Measurements from ENCODE around the gene GPC6. TPM values are rescaled to one million over a fixed set of nuclear protein-coding genes. Genes with fewer than 3 reads are reported as not detected.

GPC6 gene
- total RNA-seq, 1 donor from 2014 or later = 18.7 TPM

DNA sequence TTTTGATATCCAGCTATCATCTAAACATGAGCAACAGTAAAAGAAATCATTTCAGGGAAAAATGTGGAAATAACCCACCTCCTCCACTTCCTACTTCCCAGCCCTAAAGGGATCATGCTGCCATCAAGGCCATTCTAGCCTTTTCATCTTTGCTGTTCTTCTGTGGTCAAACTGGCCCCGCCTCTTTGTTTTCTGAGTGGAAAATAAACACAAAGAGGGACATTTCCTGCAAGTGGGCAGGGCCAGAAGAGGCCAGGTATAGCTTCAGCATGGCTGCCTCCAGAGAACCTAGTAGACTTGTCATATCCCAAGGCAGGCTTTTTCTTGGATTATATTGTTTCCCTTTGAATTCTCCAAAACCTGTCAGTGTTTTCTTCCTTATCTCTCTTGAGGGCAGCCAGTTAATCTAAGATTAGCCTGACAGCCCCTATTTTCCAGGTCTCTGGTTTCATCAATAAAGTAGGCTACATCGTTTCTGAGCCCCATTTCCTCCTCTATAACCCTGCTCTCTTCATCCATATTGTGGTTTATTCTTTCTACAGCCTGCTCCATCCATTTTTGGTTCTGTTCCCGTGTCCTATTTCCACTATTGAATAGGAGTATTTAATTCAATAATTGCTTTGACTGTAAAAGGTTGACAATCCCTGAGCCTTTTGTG lies 117.6 kb downstream of the GPC6 start:
- H3K4me3 ChIP-seq (ENCODE audit: low read depth, low read length) = no peak overlapping the region
- TF ChIP-seq CTCF (conservative IDR thresholded peaks at IDR 0.05; ENCODE audit: low read depth, low read length) = no peak
- DNase-seq (ENCODE audit: low read depth) = no peak

DNA sequence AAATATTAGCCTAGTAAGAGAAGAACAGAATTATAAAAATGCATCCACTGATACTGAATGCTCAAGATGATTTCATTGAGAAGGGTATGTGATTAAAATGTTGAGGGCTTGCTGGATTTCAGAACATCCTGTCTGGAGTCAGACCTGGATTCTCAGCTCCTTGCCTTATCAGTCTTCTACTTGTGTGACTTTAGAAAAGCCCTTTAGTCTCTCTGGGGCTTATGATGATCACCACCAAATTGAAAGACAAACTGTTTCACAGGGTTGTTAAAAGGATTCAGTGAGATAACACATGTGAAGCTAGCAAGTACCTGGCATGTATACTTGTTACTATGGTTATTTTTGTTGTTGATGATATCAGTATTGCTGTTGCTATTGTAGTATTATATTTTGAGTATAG lies 118.4 kb downstream of the GPC6 start:
- no peak for DNase-seq (ENCODE audit: low read depth)
- TF ChIP-seq CTCF (conservative IDR thresholded peaks at IDR 0.05; ENCODE audit: low read depth, low read length) = no peak
- H3K4me3 ChIP-seq (ENCODE audit: low read depth, low read length) = no peak overlapping the region

- TF ChIP-seq CTCF (conservative IDR thresholded peaks at IDR 0.05; ENCODE audit: low read depth, low read length) = no peak
- DNase-seq (ENCODE audit: low read depth) = no peak
- H3K4me3 ChIP-seq (ENCODE audit: low read depth, low read length) = no peak overlapping the region
These were observed 119.2 kb downstream of the GPC6 start for GRCh38 chr13:93345770-93346169.

DNA sequence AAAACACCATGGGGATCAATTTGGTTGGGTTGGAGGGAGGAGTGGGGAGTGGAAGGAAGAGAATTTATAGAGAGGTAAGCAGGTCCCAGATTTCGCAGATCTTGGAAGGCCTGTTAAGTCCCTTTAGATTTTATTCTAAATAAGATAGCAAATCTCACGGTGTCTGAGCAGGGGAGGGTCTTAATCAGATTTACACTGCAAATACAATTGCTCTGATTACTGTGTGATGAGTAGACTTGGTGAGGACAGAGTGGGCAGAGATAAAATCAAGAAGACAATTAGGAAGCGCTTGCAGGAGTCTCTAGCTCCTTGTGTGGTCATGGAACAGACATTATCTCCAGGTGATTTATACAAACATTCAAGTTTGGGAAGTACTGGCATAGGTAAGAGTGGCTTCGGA lies 126.0 kb downstream of the GPC6 start:
- no peak overlapping the region for H3K4me3 ChIP-seq (ENCODE audit: low read depth, low read length)
- no peak for DNase-seq (ENCODE audit: low read depth)
- no peak for TF ChIP-seq CTCF (conservative IDR thresholded peaks at IDR 0.05; ENCODE audit: low read depth, low read length)

DNA sequence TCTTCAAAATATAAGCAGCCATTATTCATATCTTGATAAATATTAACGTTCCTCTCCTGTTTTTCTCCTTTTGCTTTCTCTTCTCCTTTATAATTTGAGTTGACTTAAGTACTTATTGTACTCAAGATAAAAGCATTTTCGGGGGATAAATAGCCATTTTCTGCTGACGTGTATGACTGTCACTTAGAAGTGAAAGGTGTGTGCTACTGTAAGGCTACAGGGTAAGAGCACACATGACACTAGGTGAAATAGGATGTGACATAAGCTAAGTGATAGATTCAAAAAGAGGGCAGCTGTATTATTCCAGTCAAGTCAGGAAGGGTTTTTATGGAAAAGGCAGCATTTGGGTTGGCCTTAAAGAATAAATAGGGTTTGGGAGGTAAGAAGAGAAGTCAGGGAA lies 128.5 kb downstream of the GPC6 start:
- TF ChIP-seq CTCF (conservative IDR thresholded peaks at IDR 0.05; ENCODE audit: low read depth, low read length) = no peak
- no peak overlapping the region for H3K4me3 ChIP-seq (ENCODE audit: low read depth, low read length)
- no peak for DNase-seq (ENCODE audit: low read depth)

DNA sequence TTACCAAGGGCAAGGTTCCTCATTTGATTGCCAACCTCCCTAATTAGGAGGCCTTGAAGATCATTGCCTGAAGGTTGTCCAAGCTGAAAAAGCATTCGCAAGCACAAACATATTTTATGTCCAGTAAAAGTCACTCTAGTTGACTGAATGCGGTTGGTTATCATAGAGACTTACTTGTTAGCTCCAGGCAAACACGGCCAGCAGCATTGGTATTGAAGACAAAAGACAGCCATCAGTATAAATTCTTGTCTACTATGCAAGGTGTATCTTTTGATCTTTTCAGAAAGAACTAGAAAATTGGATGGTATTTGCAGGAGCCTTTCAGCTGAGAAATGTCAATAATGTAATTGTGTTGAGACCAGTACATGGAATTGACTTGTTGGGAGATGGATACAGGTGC lies 129.9 kb downstream of the GPC6 start:
- no peak overlapping the region for H3K4me3 ChIP-seq (ENCODE audit: low read depth, low read length)
- TF ChIP-seq CTCF (conservative IDR thresholded peaks at IDR 0.05; ENCODE audit: low read depth, low read length) = no peak
- DNase-seq (ENCODE audit: low read depth) = no peak

DNA sequence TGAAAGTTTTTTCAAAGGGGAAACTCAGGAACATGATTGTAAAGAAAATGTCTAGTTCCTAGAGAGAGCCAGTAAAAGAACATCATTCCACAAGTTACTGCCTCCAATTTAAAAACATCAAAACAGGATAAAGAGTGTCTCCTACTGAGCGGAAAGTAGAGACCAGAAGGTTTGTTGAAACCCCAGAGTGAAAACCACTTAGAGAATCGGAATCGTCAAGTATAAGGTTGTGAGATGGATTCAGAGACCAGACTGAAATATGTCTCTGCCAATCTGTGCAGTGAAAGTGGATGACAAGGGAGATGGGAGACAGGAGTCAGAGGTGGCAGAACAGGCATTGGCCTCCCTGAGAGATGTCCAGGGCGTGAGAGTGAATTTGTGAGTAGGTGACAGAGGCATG lies 133.4 kb downstream of the GPC6 start:
- no peak for TF ChIP-seq CTCF (conservative IDR thresholded peaks at IDR 0.05; ENCODE audit: low read depth, low read length)
- H3K4me3 ChIP-seq (ENCODE audit: low read depth, low read length) = no peak overlapping the region
- no peak for DNase-seq (ENCODE audit: low read depth)

Measured in epithelial cell of proximal tubule (primary cell).